GOT3 (cell line): Measurements from ENCODE around the gene NPY4R2.
"Not testable (repeated sequence)": the region's sequence is repeated elsewhere in the genome, so short reads cannot be mapped to it uniquely, and the experiment has no call there.

Experiments
- DNase-seq: peaks from one replicate; lab custom pipeline; 2025; ENCODE audit warnings: mixed read lengths; lab: John Stamatoyannopoulos, UW

Gene NPY4R2, protein sequence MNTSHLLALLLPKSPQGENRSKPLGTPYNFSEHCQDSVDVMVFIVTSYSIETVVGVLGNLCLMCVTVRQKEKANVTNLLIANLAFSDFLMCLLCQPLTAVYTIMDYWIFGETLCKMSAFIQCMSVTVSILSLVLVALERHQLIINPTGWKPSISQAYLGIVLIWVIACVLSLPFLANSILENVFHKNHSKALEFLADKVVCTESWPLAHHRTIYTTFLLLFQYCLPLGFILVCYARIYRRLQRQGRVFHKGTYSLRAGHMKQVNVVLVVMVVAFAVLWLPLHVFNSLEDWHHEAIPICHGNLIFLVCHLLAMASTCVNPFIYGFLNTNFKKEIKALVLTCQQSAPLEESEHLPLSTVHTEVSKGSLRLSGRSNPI

DNA sequence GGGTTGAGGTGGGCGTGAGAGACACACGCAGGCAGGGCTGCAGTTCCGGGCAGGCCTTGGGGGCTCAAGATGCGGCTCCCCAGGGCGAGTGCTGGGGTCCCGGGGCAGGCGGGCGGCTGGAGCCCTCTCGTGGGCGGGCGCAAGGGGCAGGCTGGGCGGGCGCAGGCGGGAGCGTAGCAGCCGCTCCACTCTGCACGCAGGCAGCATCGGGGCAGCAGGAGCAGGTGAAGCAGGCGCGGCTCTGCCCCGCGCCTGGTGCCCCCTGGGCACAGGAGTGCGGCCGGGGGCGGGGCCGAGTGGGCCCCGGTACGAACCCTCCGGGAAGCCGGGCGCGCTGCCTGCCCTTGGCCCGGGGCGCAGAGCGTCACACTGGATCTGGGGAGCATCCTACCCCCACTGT, at the start of gene NPY4R2:
Gene NPY4R2, plus strand, starts transcription at position 188 of the 400 bp plus-strand sequence. CDS start 3,326 bp downstream, outside the sequence.
- not testable (repeated sequence) for DNase-seq

DNA sequence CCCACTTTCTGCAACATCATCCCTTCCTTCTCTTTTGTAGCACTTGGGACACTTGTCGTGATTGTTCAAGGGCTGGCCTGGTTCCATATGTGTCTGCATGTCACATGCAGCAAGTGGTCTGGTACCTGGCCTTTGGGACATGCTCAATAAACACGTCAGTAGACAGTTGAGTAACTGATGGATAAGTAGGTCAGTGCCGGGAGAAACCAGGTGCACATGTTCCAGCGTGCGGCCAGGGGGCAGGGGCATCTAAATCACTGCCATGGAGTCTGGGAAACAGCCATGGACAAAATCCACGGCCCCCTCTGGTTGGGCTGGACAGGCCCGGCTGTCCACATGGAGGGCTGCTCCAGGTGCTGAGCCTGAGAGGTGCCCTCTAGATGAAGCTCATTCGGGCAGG, 47.6 kb upstream of the NPY4R2 start:
- DNase-seq = not testable (repeated sequence)

DNA sequence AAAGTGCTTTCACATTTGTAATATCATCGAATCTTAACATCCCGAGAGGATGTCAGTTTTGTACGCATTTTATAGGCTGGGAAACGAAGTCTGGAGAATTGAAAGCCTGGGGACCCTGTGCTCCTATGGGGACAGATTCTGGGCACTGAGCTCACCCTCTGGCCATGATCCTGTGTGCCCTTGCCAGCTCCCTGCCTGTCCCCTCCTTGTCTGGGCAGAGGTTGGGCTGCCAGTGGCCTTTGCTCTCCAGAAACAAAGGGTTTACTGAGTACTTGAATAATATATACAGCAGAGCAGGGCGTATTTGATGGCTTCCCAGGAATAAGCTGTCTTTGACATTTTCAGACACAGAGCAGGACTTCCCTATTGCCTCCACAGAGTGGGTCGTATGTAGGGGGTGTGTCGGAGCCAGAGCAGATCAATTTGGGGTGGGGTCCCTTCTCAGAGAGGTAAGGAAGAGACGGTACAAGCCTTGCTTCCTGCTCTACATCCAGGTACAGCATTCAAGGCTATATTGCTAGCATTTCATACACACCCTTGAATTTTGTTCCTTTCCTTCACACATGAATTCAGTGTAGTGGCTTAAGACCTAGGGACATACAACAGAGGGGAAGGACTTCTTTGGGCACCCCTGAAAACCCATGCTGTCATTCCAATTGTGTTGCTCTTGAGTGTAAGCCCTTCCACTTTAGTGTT, 46.8 kb upstream of the NPY4R2 start:
- DNase-seq = not testable (repeated sequence)

DNA sequence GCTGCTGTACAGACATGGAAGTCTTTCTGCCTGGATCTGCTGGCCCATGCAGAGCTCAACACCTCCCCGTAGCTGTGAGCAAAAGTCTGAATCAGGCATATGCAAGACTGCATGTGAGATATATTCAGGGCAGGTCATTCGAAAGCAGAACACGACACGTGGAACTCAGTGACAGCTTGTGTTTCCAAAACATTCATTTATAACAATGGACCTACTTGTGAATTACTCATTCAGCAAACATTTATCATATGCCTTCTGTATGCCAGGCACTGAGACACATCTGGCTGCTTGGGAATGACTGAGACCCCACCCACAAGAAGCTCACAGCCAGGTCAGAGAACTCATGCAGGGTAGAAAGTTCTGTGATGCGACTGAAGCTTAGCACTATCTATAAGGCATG, 46.2 kb upstream of the NPY4R2 start:
- DNase-seq = not testable (repeated sequence)

DNA sequence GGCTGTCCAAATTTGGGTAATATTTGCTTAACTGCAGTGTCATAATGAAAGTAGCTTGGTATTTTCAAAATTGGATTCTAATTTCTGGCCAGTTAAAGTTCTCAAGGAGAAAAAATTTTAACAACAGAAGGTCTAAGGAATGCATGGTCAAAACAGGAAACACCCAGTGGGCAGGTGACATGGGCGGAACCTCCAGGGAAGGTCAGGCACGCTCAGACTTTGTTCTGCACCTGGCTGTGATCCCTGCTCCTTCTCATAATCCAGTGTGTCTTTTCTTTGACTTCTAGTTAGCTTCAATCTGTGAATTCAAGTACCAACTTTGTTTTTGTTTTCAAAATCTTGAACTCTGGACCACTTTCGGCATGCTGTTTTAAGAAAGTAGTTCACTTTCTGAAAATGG, 34.2 kb upstream of the NPY4R2 start:
- not testable (repeated sequence) for DNase-seq

DNA sequence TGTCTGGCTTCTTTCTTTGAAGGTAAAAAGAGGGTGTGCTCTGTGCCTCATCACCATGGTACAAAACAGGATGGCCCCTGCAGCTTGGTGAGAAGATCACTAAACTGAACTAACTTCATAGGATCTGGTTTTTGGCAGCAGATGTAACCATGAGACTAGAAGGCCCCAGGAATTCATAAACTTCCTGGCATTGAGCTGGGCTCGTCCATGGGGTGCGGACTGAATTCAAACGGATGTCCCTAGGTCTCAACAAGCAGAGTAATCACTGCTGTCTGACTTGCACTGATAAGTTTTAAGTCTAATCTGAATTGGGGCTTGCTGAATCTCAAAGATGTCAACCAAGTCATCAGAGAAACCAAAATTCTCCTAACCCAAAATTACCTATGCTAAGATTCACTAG, 33.5 kb upstream of the NPY4R2 start:
- DNase-seq = not testable (repeated sequence)

DNA sequence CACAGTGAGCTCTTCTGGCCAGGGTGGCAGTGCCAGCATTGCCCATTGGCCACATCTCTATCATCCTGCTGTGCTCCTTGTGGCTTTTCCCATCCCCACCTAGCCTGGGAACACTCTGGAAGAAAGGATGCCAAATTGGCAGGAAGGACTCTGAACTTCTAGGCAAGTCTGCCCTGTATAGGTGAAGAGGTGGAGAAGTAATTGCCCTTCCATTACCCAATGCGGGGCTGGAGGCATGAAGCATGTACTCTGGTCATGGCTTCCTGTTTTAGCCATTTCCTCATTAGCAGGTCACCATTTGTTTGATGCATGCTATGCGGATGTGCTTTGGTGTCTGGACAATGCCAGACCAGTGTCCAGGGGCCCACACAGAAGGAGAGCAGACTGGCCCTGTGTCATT, 32.1 kb upstream of the NPY4R2 start:
- not testable (repeated sequence) for DNase-seq

DNA sequence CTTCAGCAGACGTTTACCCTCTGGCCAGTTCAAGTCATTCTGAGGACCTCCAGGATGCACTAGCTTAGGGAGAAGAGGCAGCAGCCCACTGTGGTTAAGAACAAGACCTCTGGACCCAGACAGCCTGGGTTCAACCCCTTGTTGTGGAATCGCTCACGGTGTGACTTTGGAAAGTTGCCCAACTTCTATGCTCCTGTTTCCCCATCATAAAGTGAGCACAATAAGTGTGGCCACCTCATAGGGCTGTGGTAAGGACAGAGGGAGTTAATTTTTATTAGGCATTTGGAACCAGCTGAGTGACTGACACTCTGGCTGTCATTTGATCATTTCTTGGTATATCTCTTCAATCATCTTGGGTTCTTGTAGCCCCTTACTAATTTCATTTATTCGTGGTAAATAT, 31.6 kb upstream of the NPY4R2 start:
- not testable (repeated sequence) for DNase-seq

DNA sequence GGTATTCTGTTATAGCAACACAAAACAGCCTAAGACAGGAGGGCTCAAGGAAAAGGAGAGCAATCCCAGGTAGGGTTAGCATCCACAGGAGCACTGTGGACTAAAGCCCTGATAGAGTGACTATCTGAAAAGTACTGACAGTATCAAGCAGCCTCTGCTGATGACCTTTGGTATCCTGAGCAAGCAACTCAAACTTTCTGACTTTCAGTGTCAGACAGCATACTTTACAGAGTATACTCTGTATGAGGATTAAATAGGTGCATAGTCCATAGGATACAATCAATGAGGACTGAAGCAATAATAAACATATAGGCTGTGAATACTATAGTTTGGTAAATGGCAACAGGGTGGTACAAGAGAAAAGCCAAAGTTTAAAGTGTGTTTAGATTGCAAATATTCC, 27.7 kb upstream of the NPY4R2 start:
- not testable (repeated sequence) for DNase-seq

DNA sequence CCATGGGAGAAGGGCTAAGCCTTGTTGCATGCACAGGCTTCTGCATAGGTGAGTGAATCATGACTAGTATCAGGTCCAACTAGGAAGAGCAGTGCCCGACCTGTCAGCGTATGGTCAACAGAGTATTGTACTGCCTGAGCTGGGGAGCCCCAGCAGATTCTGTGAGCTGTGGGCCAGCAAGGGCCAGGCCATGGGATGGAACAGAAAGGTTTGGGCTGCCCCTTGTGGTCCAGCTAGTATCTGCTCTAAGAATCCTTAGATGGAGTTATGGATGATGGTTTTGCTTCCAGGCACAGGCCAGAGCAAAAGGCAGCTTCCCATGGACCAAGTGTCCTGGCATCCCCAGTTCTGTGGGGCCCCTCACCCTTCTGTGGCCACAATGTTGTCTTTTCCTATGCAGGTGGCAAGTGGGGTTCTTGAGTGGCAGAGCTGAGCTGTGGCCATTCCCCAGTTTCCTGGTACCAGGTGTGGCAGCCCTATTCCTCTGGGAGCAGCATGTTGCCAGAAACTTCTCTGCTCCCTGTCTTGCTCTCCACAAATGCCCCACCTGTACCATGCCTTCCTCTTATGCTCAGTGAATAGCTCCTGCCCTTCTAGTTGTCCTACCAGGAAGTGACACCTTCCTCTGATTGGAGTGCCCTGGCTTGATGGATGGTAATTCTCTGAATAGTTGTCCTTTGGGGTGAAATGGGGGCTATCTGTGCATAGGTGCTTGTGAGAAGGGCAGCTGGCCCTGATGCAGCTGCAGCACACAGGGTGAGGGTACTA, 25.8 kb upstream of the NPY4R2 start:
- DNase-seq = not testable (repeated sequence)

DNA sequence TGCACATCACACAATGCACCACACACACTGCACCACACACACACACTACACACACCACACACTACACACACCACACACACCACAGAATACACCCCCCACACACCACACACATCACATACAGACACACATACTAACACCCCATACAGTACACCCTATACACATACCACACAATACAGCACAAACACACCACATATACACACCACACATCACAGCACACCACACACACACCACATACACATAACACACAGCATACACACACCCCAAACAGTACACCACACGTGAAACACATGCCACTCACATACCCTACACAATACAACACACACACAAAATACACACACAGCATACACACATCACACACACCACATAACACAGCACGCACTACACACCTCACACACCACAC, 23.9 kb upstream of the NPY4R2 start:
- not testable (repeated sequence) for DNase-seq

DNA sequence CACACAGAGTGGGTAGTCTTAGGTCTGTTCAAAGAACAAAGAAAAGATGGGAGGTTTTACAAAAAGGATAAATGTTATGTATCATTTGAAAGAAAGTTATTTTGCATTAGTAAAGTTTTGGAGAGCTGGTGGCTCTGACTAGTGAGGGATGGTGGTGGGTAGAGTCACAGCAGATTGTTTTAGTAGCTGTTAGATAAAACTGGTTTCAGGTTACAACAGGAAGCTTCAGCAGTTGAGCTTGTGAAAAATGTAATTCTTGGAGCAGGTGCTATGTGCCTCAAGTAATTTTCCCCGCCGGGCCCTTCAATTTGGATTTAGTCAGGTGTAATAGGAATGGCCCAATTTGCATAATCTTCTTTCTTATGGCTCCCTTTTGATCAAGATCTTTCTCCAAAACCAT, 20.6 kb upstream of the NPY4R2 start:
- DNase-seq = not testable (repeated sequence)

DNA sequence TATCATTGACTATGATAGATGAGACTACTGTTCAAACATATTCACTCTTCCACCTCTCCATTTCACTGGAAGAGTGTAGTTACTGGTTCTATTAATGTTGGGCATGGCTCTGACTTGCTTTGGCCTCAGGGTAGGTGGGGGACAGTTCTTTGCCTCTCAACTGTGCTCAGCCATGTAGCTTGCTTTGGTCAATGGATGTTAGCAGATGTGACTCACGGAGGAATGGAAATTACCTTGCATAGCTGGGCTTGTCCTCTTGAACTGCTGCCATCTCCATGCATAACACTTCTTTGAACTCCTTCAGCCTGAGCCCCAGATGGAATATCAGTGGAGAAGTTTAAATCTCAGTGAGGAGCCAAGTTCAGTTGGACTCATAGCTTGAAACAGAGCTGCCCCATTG, 9.1 kb upstream of the NPY4R2 start:
- DNase-seq = not testable (repeated sequence)

DNA sequence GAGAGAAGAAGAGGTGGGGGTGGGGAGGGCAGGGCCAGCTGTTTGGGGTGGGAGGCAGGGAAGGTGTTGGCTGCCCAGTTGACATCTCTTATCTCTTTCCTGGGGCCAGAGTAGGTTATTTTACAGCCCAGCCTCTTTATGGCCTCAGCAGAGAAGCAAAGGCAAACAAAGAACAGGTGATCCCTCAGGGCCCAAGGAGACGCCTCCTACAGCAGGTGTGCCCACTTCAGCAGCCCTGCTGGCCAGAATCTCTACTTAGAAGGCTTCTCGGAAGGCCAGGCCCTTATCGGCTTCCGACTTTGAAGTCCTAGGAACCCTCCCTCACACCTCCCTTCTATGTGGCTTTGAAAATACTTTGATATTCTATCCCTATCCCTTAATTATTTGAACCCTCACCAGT, 8.0 kb upstream of the NPY4R2 start:
- DNase-seq = not testable (repeated sequence)

DNA sequence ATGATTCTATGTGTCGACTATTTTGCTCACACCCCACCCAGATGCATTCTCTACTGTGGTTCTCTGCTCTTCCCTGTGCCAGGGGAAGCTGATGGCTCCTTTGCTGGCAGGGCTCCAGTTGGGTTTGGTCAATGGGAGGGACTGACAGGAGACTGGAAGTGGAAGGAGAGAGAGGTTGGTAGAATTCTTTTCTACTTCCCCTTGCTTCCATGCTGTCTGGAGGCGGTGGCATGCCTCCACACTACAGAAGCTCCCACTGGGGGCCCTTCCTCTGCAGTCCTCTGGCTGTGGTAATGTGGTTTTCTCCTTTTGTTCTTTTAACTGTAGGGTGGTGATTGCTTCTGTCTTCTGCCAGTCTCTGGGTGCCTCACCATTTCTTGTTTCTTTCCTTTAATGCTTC, 4.4 kb upstream of the NPY4R2 start:
- not testable (repeated sequence) for DNase-seq

DNA sequence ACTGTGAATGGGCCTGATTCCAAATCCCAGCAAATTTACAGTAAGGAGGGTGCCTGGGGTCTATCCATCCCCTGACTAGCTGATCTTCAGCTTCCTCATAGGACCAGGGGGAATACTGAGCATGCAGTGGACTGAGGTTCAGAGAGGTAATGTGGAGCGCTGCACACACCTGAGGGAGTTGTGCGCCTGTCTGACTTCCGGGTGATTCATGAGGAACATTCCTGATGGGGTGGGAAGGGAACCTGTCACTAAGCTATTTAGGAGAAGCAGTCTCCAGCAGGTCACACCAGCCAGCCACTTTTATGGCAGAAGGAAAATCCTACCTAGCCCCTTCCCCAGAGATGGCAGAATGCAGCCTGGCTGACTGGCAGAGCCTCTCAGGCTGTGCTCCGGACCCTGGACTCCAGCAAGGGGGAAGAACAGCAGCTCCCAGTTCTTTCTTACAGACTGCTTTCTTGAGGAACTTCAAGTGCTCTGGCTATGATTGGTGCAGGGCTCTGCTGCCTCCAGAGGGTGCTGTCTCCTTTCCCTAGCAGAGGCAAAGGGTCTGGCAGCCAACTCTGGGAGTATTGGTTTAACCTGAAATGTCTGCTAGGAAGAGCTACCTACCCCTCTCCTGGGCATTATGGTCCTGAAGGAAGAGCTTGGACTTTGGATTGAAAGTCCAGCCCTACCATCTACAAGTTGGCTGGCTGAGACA, 2.5 kb upstream of the NPY4R2 start:
- not testable (repeated sequence) for DNase-seq

DNA sequence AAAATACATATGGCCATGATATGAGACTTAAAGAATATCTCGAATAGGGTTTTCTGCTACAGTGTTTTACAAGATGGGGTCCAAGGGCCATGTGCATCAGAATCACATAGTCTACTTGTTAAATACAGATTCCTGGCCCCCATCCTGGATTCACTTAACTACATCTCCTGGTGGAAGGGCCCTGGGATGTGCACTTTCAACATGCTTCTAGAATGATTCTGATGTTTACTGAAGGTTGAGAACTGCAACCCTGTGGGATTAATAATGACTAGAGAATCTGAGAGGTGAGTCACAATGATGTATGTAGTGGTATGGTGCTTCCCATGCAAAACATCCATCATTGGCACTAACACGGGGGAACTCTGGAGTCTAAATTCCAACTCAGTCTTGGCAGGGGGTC, 2.1 kb downstream of the NPY4R2 start:
- not testable (repeated sequence) for DNase-seq

DNA sequence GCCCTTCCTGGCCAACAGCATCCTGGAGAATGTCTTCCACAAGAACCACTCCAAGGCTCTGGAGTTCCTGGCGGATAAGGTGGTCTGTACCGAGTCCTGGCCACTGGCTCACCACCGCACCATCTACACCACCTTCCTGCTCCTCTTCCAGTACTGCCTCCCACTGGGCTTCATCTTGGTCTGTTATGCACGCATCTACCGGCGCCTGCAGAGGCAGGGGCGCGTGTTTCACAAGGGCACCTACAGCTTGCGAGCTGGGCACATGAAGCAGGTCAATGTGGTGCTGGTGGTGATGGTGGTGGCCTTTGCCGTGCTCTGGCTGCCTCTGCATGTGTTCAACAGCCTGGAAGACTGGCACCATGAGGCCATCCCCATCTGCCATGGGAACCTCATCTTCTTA, 4.0 kb downstream of the NPY4R2 start:
- not testable (repeated sequence) for DNase-seq

DNA sequence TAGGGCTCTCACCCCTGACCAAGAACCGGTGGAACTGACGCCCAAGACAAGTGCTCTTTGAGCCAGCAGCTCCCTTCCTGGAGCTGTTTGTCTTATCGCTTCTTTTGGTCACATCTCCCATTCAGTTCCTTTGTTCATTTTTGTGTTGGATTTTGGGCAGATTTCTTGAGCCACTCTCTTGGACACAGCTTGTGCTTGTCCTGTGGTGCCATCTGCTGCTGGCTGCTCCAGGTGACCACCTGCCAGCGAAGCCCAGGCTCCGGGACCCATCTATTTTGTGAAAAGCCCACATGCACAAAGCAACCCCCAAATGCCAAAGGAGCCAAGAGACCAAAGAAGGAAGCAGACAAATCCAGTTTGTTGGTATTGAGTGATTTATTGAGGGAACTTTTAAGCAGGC, 6.2 kb downstream of the NPY4R2 start:
- DNase-seq = not testable (repeated sequence)

DNA sequence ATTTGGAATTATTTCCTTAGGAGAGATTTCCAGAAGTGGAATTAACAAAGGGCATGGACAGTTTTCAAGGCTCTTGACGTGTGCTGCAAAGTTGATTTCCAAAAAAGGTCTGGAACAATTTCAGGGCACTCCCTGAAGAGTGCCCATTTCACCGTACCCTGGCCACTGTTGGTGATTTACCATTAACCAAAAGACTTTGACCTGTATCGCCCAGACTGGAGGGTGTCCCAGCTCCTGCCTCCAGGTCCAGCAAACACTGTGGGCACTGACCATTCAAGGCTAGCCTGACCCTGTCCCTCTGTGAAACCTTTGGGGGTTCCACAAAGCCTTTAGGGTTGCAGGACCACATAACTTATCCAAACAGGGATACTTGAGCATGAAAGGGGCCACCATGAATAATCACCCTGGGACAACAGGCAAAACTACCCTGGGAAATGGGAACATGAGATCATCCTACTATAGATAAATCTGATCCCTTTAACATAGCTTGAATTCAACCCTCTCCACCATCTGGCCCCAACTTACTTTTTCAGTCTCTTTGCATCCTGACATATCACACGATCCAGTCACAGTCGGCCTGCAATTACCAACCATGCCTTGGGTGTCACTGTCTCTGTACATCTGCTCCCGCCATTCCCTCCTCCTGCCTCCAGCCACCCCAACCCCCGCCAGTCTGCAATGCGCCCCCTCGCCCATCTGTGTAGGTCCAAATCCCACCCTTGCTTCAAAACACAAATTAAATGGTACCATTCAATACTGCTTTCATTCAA, 8.9 kb downstream of the NPY4R2 start:
- DNase-seq = not testable (repeated sequence)

DNA sequence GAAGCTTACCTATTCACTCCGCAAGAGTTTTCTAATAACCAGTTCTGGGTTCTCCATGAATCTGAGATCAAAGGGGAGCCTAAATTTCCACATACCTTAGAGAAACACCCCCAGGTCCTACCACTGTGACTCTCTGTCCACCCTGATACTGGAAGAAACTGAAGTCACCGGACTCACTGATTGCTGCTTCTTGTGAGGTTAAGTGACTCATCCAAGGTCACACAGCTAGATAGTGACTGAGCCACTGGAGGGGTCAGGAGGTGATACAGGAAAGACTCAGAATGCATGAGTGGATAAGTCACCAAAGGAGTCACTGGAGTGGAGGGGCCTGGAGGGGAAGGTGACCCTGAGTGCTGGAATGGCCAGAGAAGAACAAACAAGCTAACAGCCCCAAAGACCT, 9.8 kb downstream of the NPY4R2 start:
- not testable (repeated sequence) for DNase-seq
